Uterus (tissue), 2 donors: ENCODE results near the gene CEBPA.

Experiments
- POLR2A ChIP-seq, 2 donors: fragments of 450-650 bp; IDR thresholded peaks; one replicate each; pipeline ENCODE4 v1.6.1; 2016; ENCODE audit warnings: antibody characterized with exemption in 2 of 2, mild to moderate bottlenecking in 1 of 2, moderate library complexity in 1 of 2
- TF ChIP-seq, protein P1 (sequence below), 4 experiments: fragments of 200-600 bp in 2 of 4; fragments of 450-650 bp in 2 of 4; sonication (generic) in 2 of 4; IDR thresholded peaks; one replicate each; pipeline ENCODE4 v1.5.1; 2016 to 2019; ENCODE audit warnings: antibody characterized with exemption in 4 of 4, mild to moderate bottlenecking in 2 of 4, moderate library complexity in 1 of 4

DNA sequence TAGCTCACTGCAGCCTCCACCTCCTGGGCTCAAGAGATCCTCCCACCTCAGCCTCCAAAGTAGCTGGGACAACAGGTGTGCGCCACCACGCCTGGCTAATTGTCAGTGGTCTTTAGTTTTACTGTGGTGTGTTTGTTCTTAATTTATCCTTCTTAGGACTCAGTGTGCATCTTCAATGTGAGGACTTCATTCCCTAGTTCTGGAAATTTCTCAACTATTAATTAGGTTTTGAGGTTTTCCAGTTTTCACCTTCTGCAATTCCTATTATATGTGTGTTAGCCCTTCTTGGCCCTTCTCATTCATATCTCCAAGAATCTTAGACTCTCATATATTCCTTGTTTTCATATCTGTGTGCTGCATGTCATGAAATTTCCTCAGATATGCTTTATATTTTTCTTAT is 44.5 kb downstream of the CEBPA start:
- TF ChIP-seq, protein P1, sequence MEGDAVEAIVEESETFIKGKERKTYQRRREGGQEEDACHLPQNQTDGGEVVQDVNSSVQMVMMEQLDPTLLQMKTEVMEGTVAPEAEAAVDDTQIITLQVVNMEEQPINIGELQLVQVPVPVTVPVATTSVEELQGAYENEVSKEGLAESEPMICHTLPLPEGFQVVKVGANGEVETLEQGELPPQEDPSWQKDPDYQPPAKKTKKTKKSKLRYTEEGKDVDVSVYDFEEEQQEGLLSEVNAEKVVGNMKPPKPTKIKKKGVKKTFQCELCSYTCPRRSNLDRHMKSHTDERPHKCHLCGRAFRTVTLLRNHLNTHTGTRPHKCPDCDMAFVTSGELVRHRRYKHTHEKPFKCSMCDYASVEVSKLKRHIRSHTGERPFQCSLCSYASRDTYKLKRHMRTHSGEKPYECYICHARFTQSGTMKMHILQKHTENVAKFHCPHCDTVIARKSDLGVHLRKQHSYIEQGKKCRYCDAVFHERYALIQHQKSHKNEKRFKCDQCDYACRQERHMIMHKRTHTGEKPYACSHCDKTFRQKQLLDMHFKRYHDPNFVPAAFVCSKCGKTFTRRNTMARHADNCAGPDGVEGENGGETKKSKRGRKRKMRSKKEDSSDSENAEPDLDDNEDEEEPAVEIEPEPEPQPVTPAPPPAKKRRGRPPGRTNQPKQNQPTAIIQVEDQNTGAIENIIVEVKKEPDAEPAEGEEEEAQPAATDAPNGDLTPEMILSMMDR (IDR thresholded peaks at IDR 0.05) = no peak
- TF ChIP-seq POLR2A (IDR thresholded peaks at IDR 0.05) = no peak
